Measurements from ENCODE around the gene CCR7. TPM values are rescaled to one million over a fixed set of nuclear protein-coding genes. Genes with fewer than 3 reads are reported as not detected.
"Not testable (repeated sequence)": the region's sequence is repeated elsewhere in the genome, so short reads cannot be mapped to it uniquely, and the experiment has no call there.

Gene CCR7
- total and polyA plus RNA-seq, 4 experiments from 2014 or later = 268 to 502 (median 353) TPM

- H3K4me1 Mint-ChIP-seq = peaks cover 25 to 57% (median 46%) of the 10 kb centered on the region in 4 donors
- peaks cover 14 to 22% of the 10 kb centered on the region in 2 donors for H3K36me3 Mint-ChIP-seq
- no peak overlapping the region for H3K4me3 Mint-ChIP-seq
- H3K27me3 Mint-ChIP-seq = no peaks in the 10 kb centered on the region
- no peaks in the 10 kb centered on the region for H3K36me3 ChIP-seq (ENCODE audit: insufficient read depth, low read length)
- no peak overlapping the region for H3K27ac ChIP-seq (ENCODE audit: low read depth, low read length)
- peaks cover 5 to 45% (median 27%) of the 10 kb centered on the region in 8 donors for H3K9me3 Mint-ChIP-seq
- intact Hi-C loops (cut with micrococcal nuclease) = no loop called here
- H3K9me3 ChIP-seq (ENCODE audit: control insufficient read depth in 1 of 2, low read length in 2 of 2) = no peaks in the 10 kb centered on the region
- no peak overlapping the region for H3K27ac Mint-ChIP-seq
- POLR2A ChIA-PET (ENCODE audit: partially characterized antibody) = interaction anchor here (4.1 to 4.4 kb wide), 2 partner anchors 10 to 29 kb away, joined by 38 to 87 read pairs; partner anchors contain the start of gene CCR7
- no peak for DNase-seq
- H3K27me3 ChIP-seq (ENCODE audit: insufficient read depth, low read length) = no peaks in the 10 kb centered on the region
- CTCF ChIA-PET (ENCODE audit: partially characterized antibody) = no interaction called here
- H3K4me1 ChIP-seq (ENCODE audit: insufficient read depth, low read length) = peaks cover 36% of the 10 kb centered on the region
- no peak overlapping the region for H3K4me3 ChIP-seq (ENCODE audit: low read length in 2 of 2)
Observed at GRCh38 chr17:40574292-40574691, 9.0 kb upstream of the CCR7 start.

GRCh38 chr17:40572245-40572993 is 7.1 kb upstream of the CCR7 start:
- POLR2A ChIA-PET (ENCODE audit: partially characterized antibody) = interaction anchor here (1.1 to 1.7 kb wide), 2 partner anchors 10 to 13 kb away, joined by 3 to 5 read pairs; no protein-coding TSS in a partner anchor
- Mint-ChIP-seq H3K9me3 (peaks cover 5 to 45% (median 27%) of the 10 kb centered on the region in 8 donors), H3K4me1 (peaks cover 23 to 59% (median 42%) of the 10 kb centered on the region in 4 donors), H3K27ac (peak overlapping the region in 1 of 7 donors; percentile 76), H3K36me3 (peaks cover 14 to 22% of the 10 kb centered on the region in 2 donors)
- H3K27me3 ChIP-seq (ENCODE audit: insufficient read depth, low read length); H3K27me3 Mint-ChIP-seq; H3K27ac ChIP-seq (ENCODE audit: low read depth, low read length); intact Hi-C loops (cut with micrococcal nuclease); DNase-seq; H3K9me3 ChIP-seq (ENCODE audit: control insufficient read depth in 1 of 2, low read length in 2 of 2); H3K4me3 Mint-ChIP-seq; H3K4me3 ChIP-seq (ENCODE audit: low read length in 2 of 2); H3K36me3 ChIP-seq (ENCODE audit: insufficient read depth, low read length): not testable (repeated sequence)
- H3K4me1 ChIP-seq (ENCODE audit: insufficient read depth, low read length) = peaks cover 43% of the 10 kb centered on the region
- CTCF ChIA-PET (ENCODE audit: partially characterized antibody) = interaction anchor here (1.2 kb wide), 1 partner anchor 13 kb away, joined by 3 read pairs; no protein-coding TSS in a partner anchor

- intact Hi-C loops (cut with micrococcal nuclease) = loop anchor here (10.0 kb wide), 1 partner anchor 157 kb away; no protein-coding TSS in a partner anchor
- Mint-ChIP-seq H3K36me3 (peaks cover 25 to 27% of the 10 kb centered on the region in 2 donors), H3K4me3 (peak overlapping the region in 2 of 8 donors; percentile 36 to 51), H3K4me1 (peaks cover 25 to 72% (median 49%) of the 10 kb centered on the region in 4 donors), H3K27me3 (no peaks in the 10 kb centered on the region), H3K9me3 (peaks cover 0 to 23% (median 11%) of the 10 kb centered on the region in 8 donors), H3K27ac (peak overlapping the region in 5 of 7 donors; percentile 29 to 81 (median 74))
- POLR2A ChIA-PET (ENCODE audit: partially characterized antibody) = interaction anchor here (1.3 to 25.4 kb wide), 7 partner anchors 8 to 1121 kb away, joined by 3 to 1226 read pairs (median 20); partner anchors contain the start of gene EIF1
- CTCF ChIA-PET (ENCODE audit: partially characterized antibody) = interaction anchor here (1.0 to 3.0 kb wide), 5 partner anchors 8 to 52 kb away, joined by 3 to 15 read pairs (median 4); no protein-coding TSS in a partner anchor
- no peak overlapping the region for H3K4me3 ChIP-seq (ENCODE audit: low read length in 2 of 2)
- H3K36me3 ChIP-seq (ENCODE audit: insufficient read depth, low read length) = no peaks in the 10 kb centered on the region
- H3K27me3 ChIP-seq (ENCODE audit: insufficient read depth, low read length) = no peaks in the 10 kb centered on the region
- DNase-seq = no peak
- peaks cover 42% of the 10 kb centered on the region for H3K4me1 ChIP-seq (ENCODE audit: insufficient read depth, low read length)
- H3K27ac ChIP-seq (ENCODE audit: low read depth, low read length) = no peak overlapping the region
- no peaks in the 10 kb centered on the region for H3K9me3 ChIP-seq (ENCODE audit: control insufficient read depth in 1 of 2, low read length in 2 of 2)
Observed at GRCh38 chr17:40568074-40568836, 3.0 kb upstream of the CCR7 start.

- peaks cover 30 to 36% of the 10 kb centered on the region in 2 donors for H3K36me3 Mint-ChIP-seq
- H3K36me3 ChIP-seq (ENCODE audit: insufficient read depth, low read length) = no peaks in the 10 kb centered on the region
Observed at GRCh38 chr17:40567377-40567776, 2.1 kb upstream of the CCR7 start.

GRCh38 chr17:40565769-40566409 is 617 bp upstream of the CCR7 start:
- peaks cover 34 to 39% of the 10 kb centered on the region in 2 donors for H3K36me3 Mint-ChIP-seq

More at GRCh38 chr17:40567377-40567776, 2.1 kb upstream of the CCR7 start:
- peak overlapping the region in 2 of 8 donors; percentile 18 to 36 for H3K4me3 Mint-ChIP-seq
- peak overlapping the region in 6 of 7 donors; percentile 13 to 99 (median 84) for H3K27ac Mint-ChIP-seq
- Histone ChIP-seq H3K4me3 (ENCODE audit: low read length in 2 of 2) (no peak overlapping the region), H3K9me3 (ENCODE audit: control insufficient read depth in 1 of 2, low read length in 2 of 2) (no peaks in the 10 kb centered on the region), H3K4me1 (ENCODE audit: insufficient read depth, low read length) (peaks cover 51% of the 10 kb centered on the region), H3K27ac (ENCODE audit: low read depth, low read length) (no peak overlapping the region), H3K27me3 (ENCODE audit: insufficient read depth, low read length) (no peaks in the 10 kb centered on the region)
- POLR2A ChIA-PET (ENCODE audit: partially characterized antibody) = interaction anchor here (1.5 to 25.4 kb wide), 5 partner anchors 9 to 45 kb away, joined by 3 to 1226 read pairs (median 87); no protein-coding TSS in a partner anchor
- intact Hi-C loops (cut with micrococcal nuclease) = loop anchor here (10.0 kb wide), 1 partner anchor 157 kb away; no protein-coding TSS in a partner anchor
- H3K9me3 Mint-ChIP-seq = peaks cover 0 to 15% (median 5%) of the 10 kb centered on the region in 8 donors
- H3K4me1 Mint-ChIP-seq = peaks cover 32 to 76% (median 55%) of the 10 kb centered on the region in 4 donors
- DNase-seq = no peak
- no peaks in the 10 kb centered on the region for H3K27me3 Mint-ChIP-seq
- CTCF ChIA-PET (ENCODE audit: partially characterized antibody) = interaction anchor here (3.0 kb wide), 1 partner anchor 48 kb away, joined by 15 read pairs; no protein-coding TSS in a partner anchor

More at GRCh38 chr17:40565769-40566409, 617 bp upstream of the CCR7 start:
- Mint-ChIP-seq H3K9me3 (peaks cover 0 to 4% (median 0%) of the 10 kb centered on the region in 8 donors), H3K4me3 (peak overlapping the region; percentile 88 to 98 (median 96)), H3K27ac (peak overlapping the region; percentile 95 to 100 (median 99)), H3K27me3 (no peaks in the 10 kb centered on the region), H3K4me1 (peaks cover 36 to 84% (median 59%) of the 10 kb centered on the region in 4 donors)
- intact Hi-C loops (cut with micrococcal nuclease) = loop anchor here (1.0 to 10.0 kb wide), 4 partner anchors 10 to 159 kb away; no protein-coding TSS in a partner anchor
- H3K27me3 ChIP-seq (ENCODE audit: insufficient read depth, low read length) = no peaks in the 10 kb centered on the region
- DNase-seq = peak in 1 of 5 donors; percentile 60
- peak overlapping the region; percentile 94 to 96 for H3K4me3 ChIP-seq (ENCODE audit: low read length in 2 of 2)
- peaks cover 3% of the 10 kb centered on the region for H3K36me3 ChIP-seq (ENCODE audit: insufficient read depth, low read length)
- CTCF ChIA-PET (ENCODE audit: partially characterized antibody) = interaction anchor here (2.4 to 19.3 kb wide), 3 partner anchors 29 to 49 kb away, joined by 7 to 512 read pairs (median 435); no protein-coding TSS in a partner anchor
- POLR2A ChIA-PET (ENCODE audit: partially characterized antibody) = interaction anchor here (1.1 to 28.0 kb wide), 10 partner anchors 11 to 1123 kb away, joined by 4 to 1226 read pairs (median 86); partner anchors contain the start of gene EIF1
- H3K4me1 ChIP-seq (ENCODE audit: insufficient read depth, low read length) = peaks cover 66% of the 10 kb centered on the region
- no peaks in the 10 kb centered on the region for H3K9me3 ChIP-seq (ENCODE audit: control insufficient read depth in 1 of 2, low read length in 2 of 2)
- H3K27ac ChIP-seq (ENCODE audit: low read depth, low read length) = peak overlapping the region; percentile 94

Measured in CD4-positive, alpha-beta memory T cell (primary cell).